ENCODE results near the gene ATOSA. TPM values are rescaled to one million over a fixed set of nuclear protein-coding genes. Genes with fewer than 3 reads are reported as not detected.

The ATOSA gene
- total RNA-seq (2021; fragmentation: NEBNext Ultra II Directional; extraction: Animal tissue kit (Norgen Biotek cat#: 25700)) (7.9 and 8.6 TPM in 2 replicates), polyA plus RNA-seq (2011; rRNA removed) (3.6 and 4.6 TPM in 2 replicates), polyA minus RNA-seq (2011; rRNA and poly(A)+ RNA removed) (10.1 and 13.5 TPM in 2 replicates)
- polyA plus RNA-seq (2011; cell fraction: cytosol; rRNA removed): 6.4 TPM
- polyA plus RNA-seq (2011; cell fraction: nucleus; rRNA removed): 4.5 TPM
- 3.5 to 6.9 TPM (median 5.7 TPM) in 4 replicates for polyA plus RNA-seq (2012, experiment 1 of 2)
- 0.50 TPM for polyA plus RNA-seq (2012, experiment 2 of 2)
- 5.8 TPM for polyA plus RNA-seq (2013, experiment 1 of 2)
- 5.2 TPM for polyA plus RNA-seq (2013, experiment 2 of 2)
- polyA minus RNA-seq (2011; cell fraction: cytosol; rRNA and poly(A)+ RNA removed): 11.7 TPM
- 16.0 TPM for polyA minus RNA-seq (2011; cell fraction: nucleus; rRNA and poly(A)+ RNA removed)
- long read RNA-seq, experiment 1, partial matches to known transcripts: 2 of 8 reads
- long read RNA-seq, experiment 1, other reads (novel, unspliced or antisense): 6 of 8 reads
- long read RNA-seq, experiment 2: 0 reads

- H2BK20ac ChIP-seq (ENCODE audit: low read length): no peak within 1 kb of the TSS
- 2% methylated on average over 42 of the region's 55 CpGs; no CpG with 5 or more reads in 1 of the 2 experiments for WGBS, 2 experiments (ENCODE audit: extremely low coverage in 1 of 2, insufficient coverage in 1 of 2, insufficient read length in 1 of 2, insufficient replicate concordance in 2 of 2, low coverage in 1 of 2, low lambda C conversion rate in 2 of 2, missing lambda C conversion rate in 1 of 2)
- no peaks in the 10 kb centered on the region for H3K9me3 ChIP-seq (ENCODE audit: insufficient read depth in 2 of 2, low read depth in 1 of 2, low read length in 1 of 2)
- H3K56ac ChIP-seq (replicated peaks; ENCODE audit: insufficient read length, low read depth, low read length): peak within 1 kb of the TSS; percentile 33
- no peaks in the 10 kb centered on the region for H3K36me3 ChIP-seq (ENCODE audit: control insufficient read depth in 2 of 4, insufficient read depth in 4 of 4, low read length in 3 of 4)
- H2BK5ac ChIP-seq (ENCODE audit: low read depth, low read length): peak within 1 kb of the TSS; percentile 54; the same call in 1 of the 2 replicates
- no peaks in the 10 kb centered on the region for H3K27me3 ChIP-seq (replicated peaks in 1 of 4; ENCODE audit: control insufficient read depth in 3 of 4, extremely low read depth in 1 of 4, insufficient read depth in 3 of 4, low read length in 3 of 4)
- no peak within 1 kb of the TSS for H2BK120ac ChIP-seq (replicated peaks; ENCODE audit: low read depth, low read length)
- peak within 1 kb of the TSS; percentile 93 for H2AFZ ChIP-seq (ENCODE audit: low read length)
- H3K4me1 ChIP-seq (replicated peaks in 1 of 4; ENCODE audit: control insufficient read depth in 3 of 4, insufficient read depth in 4 of 4, low read length in 3 of 4): peaks cover 0 to 4% (median under 1%) of the 10 kb centered on the region in 4 experiments; a peak in 3 of 7 replicates
- H2BK12ac ChIP-seq (ENCODE audit: low read depth, low read length): no peak within 1 kb of the TSS
- peak within 1 kb of the TSS; percentile 86 for H4K8ac ChIP-seq (ENCODE audit: extremely low read depth, insufficient read depth, low read length)
- H3K27ac ChIP-seq (ENCODE audit: low read depth, low read length): peak within 1 kb of the TSS; percentile 34; the same call in 1 of the 2 replicates
- no peak within 1 kb of the TSS for H3K4ac ChIP-seq (replicated peaks; ENCODE audit: insufficient read length, low read depth, low read length)
- ChIA-PET CTCF (ENCODE audit: partially characterized antibody) (interaction anchor here (0.6 to 1.5 kb wide), 7 partner anchors 15 to 944 kb away, joined by 3 to 5 read pairs (median 3); no protein-coding TSS in a partner anchor), POLR2A (ENCODE audit: partially characterized antibody) (interaction anchor here (0.9 to 1.1 kb wide), 3 partner anchors 30 to 110 kb away, joined by 3 to 4 read pairs (median 3); partner anchors contain the start of gene ARPP19)
- H3K79me2 ChIP-seq (ENCODE audit: control insufficient read depth in 1 of 2, insufficient read depth in 2 of 2, low read length in 2 of 2): no peaks in the 10 kb centered on the region
- H3K23ac ChIP-seq (ENCODE audit: insufficient read length): no peak within 1 kb of the TSS
- peak; percentile 57 to 94 for DNase-seq (ENCODE audit: low read depth in 1 of 2, low spot score in 2 of 2)
- no peaks in the 10 kb centered on the region; the same call in 1 of the 2 replicates for H3K23me2 ChIP-seq (ENCODE audit: low read depth, low read length)
- peak within 1 kb of the TSS; percentile 62 to 74 for H3K4me2 ChIP-seq (ENCODE audit: insufficient read depth in 1 of 2, low read depth in 2 of 2, low read length in 2 of 2)
- H3K9ac ChIP-seq (replicated peaks in 1 of 4; ENCODE audit: extremely low read depth in 1 of 4, low read depth in 3 of 4, low read length in 3 of 4): peak within 1 kb of the TSS; percentile 39 to 90 (median 46); a peak in 6 of 7 replicates
- no peak within 1 kb of the TSS for H3K14ac ChIP-seq (ENCODE audit: insufficient read length)
- no peak within 1 kb of the TSS for H2BK15ac ChIP-seq (ENCODE audit: low read length)
- H3K79me1 ChIP-seq (ENCODE audit: low read depth, low read length): no peaks in the 10 kb centered on the region
- FAIRE-seq: no peak
- H4K5ac ChIP-seq (ENCODE audit: insufficient read length, low read depth, low read length): peak within 1 kb of the TSS; percentile 71
- peak within 1 kb of the TSS; percentile 61 to 82 (median 74) for H3K4me3 ChIP-seq (ENCODE audit: extremely low read depth in 1 of 4, insufficient read depth in 2 of 4, low read depth in 3 of 4, low read length in 4 of 4)
- H3K18ac ChIP-seq (ENCODE audit: extremely low read depth, low read length): peak within 1 kb of the TSS; percentile 7; the same call in 1 of the 2 replicates
- H2AK5ac ChIP-seq (ENCODE audit: low read depth, low read length): no peak within 1 kb of the TSS
- no peak within 1 kb of the TSS for H4K91ac ChIP-seq (replicated peaks; ENCODE audit: insufficient read length, low read length)
- no peaks in the 10 kb centered on the region for H4K20me1 ChIP-seq (replicated peaks in 1 of 2; ENCODE audit: control insufficient read depth in 1 of 2, insufficient read depth in 2 of 2, low read length in 2 of 2)
- no peak for TF ChIP-seq GTF2F1 (IDR thresholded peaks at IDR 0.05; ENCODE audit: borderline replicate concordance, low read depth, low read length)
- TF ChIP-seq ATF3 (IDR thresholded peaks at IDR 0.05; ENCODE audit: insufficient read depth, low read depth, low read length): peak; percentile 75
- TF ChIP-seq KDM4A (IDR thresholded peaks at IDR 0.05; ENCODE audit: low read depth, low read length, severe bottlenecking): no peak
- no peak for TF ChIP-seq CEBPB (IDR thresholded peaks at IDR 0.05; ENCODE audit: low read depth, low read length)
- no peak for TF ChIP-seq EGR1 (IDR thresholded peaks at IDR 0.05; ENCODE audit: borderline replicate concordance, low read depth, low read length)
- TF ChIP-seq CTBP2 (IDR thresholded peaks at IDR 0.05; ENCODE audit: borderline replicate concordance, insufficient read depth, insufficient read length, low read length): no peak
- no peak for TF ChIP-seq SP4 (IDR thresholded peaks at IDR 0.05; ENCODE audit: low read length)
- no peak for TF ChIP-seq HDAC6 (IDR thresholded peaks at IDR 0.05; ENCODE audit: low read depth, low read length)
These were observed at the start of gene ATOSA for GRCh38 chr15:52679232-52680040. TSS of gene ATOSA (minus strand) at chr15:52679388. CDS start at chr15:52678021, 1,367 bp downstream.

All from H1 (cell line).